Smooth muscle cell (in vitro differentiated cells): Measurements from ENCODE around the gene URB1. TPM values are rescaled to one million over a fixed set of nuclear protein-coding genes. Genes with fewer than 3 reads are reported as not detected.

Experiments used
- DNase-seq: peaks from one replicate; lab custom pipeline; 2025; ENCODE audit not compliant: unreplicated experiment; lab: John Stamatoyannopoulos, UW
- H2AFZ ChIP-seq: fragments of 200-600 bp; sonication (generic); 2 replicates; pipeline ENCODE4 v1.6.0; 2016; ENCODE audit warnings: antibody characterized with exemption, low read depth, mild to moderate bottlenecking
- H3F3A ChIP-seq: fragments of 200-600 bp; sonication (generic); 2 replicates; pipeline ENCODE4 v1.6.0; 2017; ENCODE audit warnings: antibody characterized with exemption, low read depth
- H3K27ac ChIP-seq: fragments of 200-600 bp; sonication (generic); 2 replicates; pipeline ENCODE4 v1.5.1; 2016; ENCODE audit warnings: low read depth, mild to moderate bottlenecking
- H3K27me3 ChIP-seq: fragments of 200-600 bp; sonication (generic); 2 replicates; pipeline ENCODE4 v1.6.1; 2016; ENCODE audit warnings: low read depth, mild to moderate bottlenecking
- H3K36me3 ChIP-seq: fragments of 200-600 bp; sonication (generic); 2 replicates; pipeline ENCODE4 v1.5.1; 2016; ENCODE audit warnings: low read depth
- H3K4me1 ChIP-seq: fragments of 200-600 bp; sonication (generic); 2 replicates; pipeline ENCODE4 v1.5.1; 2016; ENCODE audit warnings: low read depth
- H3K4me2 ChIP-seq: fragments of 200-600 bp; sonication (generic); 2 replicates; pipeline ENCODE4 v1.6.0; 2016; ENCODE audit warnings: mild to moderate bottlenecking
- H3K4me3 ChIP-seq: fragments of 200-600 bp; sonication (generic); 2 replicates; pipeline ENCODE4 v1.5.1; 2016; ENCODE audit warnings: mild to moderate bottlenecking
- H3K79me2 ChIP-seq: fragments of 200-600 bp; sonication (generic); 2 replicates; pipeline ENCODE4 v1.6.0; 2016; ENCODE audit warnings: low read depth, mild to moderate bottlenecking
- H3K9ac ChIP-seq: fragments of 200-600 bp; sonication (generic); 2 replicates; pipeline ENCODE4 v1.6.0; 2016; ENCODE audit warnings: low read depth
- H3K9me3 ChIP-seq: fragments of 200-600 bp; sonication (generic); replicated peaks from 2 replicates; pipeline ENCODE4 v1.5.1; 2016; ENCODE audit warnings: low read depth
- H4K20me1 ChIP-seq: fragments of 200-600 bp; sonication (generic); 2 replicates; pipeline ENCODE4 v1.6.0; 2016; ENCODE audit warnings: low read depth
- WGBS: methylation state at CpG from one replicate; pipeline ENCODE4 v1.1.7; 2016; ENCODE audit warnings: low lambda C conversion rate; 5-methylcytosine and 5-hydroxymethylcytosine counted together
- polyA plus RNA-seq: library from polyadenylated mRNA; unstranded; fragments of >200 nt; fragmentation: Nextera tagmentation; extraction: Ambion mirVana; gene quantifications from 2 replicates; pipeline ENCODE4 v1.2.1, GENCODE V29; 2016
- total RNA-seq: library from RNA; depleted of rRNA; stranded (reverse); fragments of >200 nt; gene quantifications from 2 replicates; pipeline ENCODE4 v1.2.3, GENCODE V29; 2014
- TF ChIP-seq, protein P1 (sequence below): fragments of 200-600 bp; sonication (generic); IDR thresholded peaks from 2 replicates; pipeline ENCODE4 v1.5.1; 2017; ENCODE audit warnings: borderline replicate concordance, mild to moderate bottlenecking, antibody characterized with exemption; ENCODE audit not compliant: insufficient read depth, poor library complexity, severe bottlenecking

URB1 gene
- total and polyA plus RNA-seq, 2 experiments from 2014 or later = 2.8 to 6.2 TPM

DNA sequence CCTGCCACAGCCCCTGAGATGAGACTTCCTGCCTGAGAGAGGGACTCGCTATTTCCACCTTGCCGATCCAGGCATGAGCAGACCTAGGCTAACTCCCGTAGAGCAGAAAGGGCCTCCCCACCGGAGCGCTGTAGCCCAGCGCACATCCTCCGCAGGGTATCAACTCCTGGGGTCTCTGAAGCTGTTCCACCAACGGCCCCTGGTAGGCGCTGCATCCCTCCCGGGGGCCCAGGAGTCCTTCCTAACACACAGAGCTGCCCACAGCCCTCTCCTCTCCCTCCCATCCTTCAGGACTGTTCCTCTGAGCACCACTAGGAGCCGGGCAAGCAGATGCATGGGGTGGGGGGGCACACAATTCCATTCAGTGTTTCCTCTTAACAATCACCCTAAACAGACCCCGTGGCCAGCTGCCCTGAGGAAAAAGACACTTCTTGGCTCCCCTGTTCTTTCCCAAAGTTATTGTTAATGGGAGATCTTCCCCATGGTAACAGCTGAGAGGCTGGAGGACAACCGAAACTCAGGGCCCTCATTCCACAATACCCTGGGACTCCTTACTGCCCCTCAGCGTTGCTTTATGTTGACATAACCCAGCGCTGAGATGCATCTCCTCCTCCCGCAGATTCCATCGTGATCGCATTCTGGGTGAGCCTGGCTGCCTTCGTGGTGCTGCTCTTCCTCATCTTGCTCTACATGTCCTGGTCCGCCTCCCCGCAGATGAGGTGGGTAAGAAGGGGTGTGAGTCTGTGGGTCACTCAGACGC lies 86.6 kb downstream of the URB1 start:
- H3K4me3 ChIP-seq = no peak overlapping the region
- no peaks in the 10 kb centered on the region for H3K9me3 ChIP-seq
- H4K20me1 ChIP-seq = no peaks in the 10 kb centered on the region
- no peaks in the 10 kb centered on the region for H3K4me1 ChIP-seq
- WGBS = 55% methylated on average over 22 of the region's 22 CpGs
- H3K27ac ChIP-seq = no peak overlapping the region
- DNase-seq = no peak
- H3K36me3 ChIP-seq = no peaks in the 10 kb centered on the region
- H3K79me2 ChIP-seq = no peaks in the 10 kb centered on the region
- no peak overlapping the region for H3K9ac ChIP-seq
- H3K4me2 ChIP-seq = no peak overlapping the region
- H3F3A ChIP-seq = no peaks in the 10 kb centered on the region
- TF ChIP-seq, protein P1, sequence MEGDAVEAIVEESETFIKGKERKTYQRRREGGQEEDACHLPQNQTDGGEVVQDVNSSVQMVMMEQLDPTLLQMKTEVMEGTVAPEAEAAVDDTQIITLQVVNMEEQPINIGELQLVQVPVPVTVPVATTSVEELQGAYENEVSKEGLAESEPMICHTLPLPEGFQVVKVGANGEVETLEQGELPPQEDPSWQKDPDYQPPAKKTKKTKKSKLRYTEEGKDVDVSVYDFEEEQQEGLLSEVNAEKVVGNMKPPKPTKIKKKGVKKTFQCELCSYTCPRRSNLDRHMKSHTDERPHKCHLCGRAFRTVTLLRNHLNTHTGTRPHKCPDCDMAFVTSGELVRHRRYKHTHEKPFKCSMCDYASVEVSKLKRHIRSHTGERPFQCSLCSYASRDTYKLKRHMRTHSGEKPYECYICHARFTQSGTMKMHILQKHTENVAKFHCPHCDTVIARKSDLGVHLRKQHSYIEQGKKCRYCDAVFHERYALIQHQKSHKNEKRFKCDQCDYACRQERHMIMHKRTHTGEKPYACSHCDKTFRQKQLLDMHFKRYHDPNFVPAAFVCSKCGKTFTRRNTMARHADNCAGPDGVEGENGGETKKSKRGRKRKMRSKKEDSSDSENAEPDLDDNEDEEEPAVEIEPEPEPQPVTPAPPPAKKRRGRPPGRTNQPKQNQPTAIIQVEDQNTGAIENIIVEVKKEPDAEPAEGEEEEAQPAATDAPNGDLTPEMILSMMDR = no peak
- H3K27me3 ChIP-seq = no peaks in the 10 kb centered on the region
- no peak overlapping the region for H2AFZ ChIP-seq

DNA sequence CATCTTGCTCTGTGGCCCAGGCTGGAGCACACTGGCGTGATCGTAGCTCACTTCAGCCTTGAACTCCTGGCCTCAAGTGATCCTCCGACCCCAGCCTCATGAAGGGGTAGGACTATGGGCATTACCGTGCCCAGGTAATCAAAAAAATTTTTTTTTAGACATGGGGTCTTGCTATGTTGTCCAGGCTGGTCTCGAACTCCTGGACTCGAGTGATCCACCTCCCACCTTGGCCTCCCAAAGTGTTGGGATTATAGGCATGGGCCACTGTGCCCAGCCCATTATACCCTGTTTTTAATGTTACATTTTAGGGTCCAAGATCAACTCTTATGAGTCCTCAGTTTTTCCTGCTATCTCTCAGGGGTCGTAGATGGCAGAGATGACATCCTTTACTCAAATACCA lies 87.8 kb downstream of the URB1 start:
- TF ChIP-seq, protein P1 = no peak
- Histone ChIP-seq H4K20me1 (no peaks in the 10 kb centered on the region), H3K4me1 (no peaks in the 10 kb centered on the region), H3K4me3 (no peak overlapping the region), H3K27me3 (no peaks in the 10 kb centered on the region), H3K4me2 (no peak overlapping the region), H3F3A (no peaks in the 10 kb centered on the region), H3K36me3 (no peaks in the 10 kb centered on the region), H3K79me2 (no peaks in the 10 kb centered on the region), H2AFZ (no peak overlapping the region), H3K9me3 (no peaks in the 10 kb centered on the region), H3K27ac (no peak overlapping the region), H3K9ac (no peak overlapping the region)
- no peak for DNase-seq
- WGBS = 99% methylated on average over 7 of the region's 7 CpGs

DNA sequence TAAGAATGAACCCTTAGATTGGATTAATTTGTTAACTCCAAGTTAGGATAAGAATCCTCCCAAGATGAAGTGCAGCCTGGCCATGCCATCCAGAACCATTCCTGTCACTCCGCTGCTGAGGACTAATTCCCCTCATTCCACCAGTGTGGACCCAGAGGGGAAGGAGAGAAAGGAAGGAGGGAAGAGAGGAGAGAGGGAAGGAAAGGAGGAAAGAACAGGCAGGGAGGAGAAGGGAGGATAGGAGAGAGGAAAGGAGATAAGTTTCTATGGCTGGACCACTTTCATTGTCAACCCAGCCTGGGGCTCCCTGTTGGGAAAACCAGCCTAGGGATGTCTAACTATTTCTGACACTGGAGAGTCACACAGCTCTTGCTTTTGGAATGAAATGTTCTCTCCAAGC lies 89.4 kb downstream of the URB1 start:
- WGBS = 97% methylated on average over 1 of the region's 1 CpG

More for the DNA sequence above, 89.4 kb downstream of the URB1 start:
- Histone ChIP-seq H4K20me1 (no peaks in the 10 kb centered on the region), H3K27me3 (no peaks in the 10 kb centered on the region), H3K9ac (no peak overlapping the region), H3K36me3 (no peaks in the 10 kb centered on the region), H3K27ac (no peak overlapping the region), H2AFZ (no peak overlapping the region), H3K4me3 (no peak overlapping the region), H3K79me2 (no peaks in the 10 kb centered on the region), H3K4me2 (no peak overlapping the region), H3K9me3 (no peaks in the 10 kb centered on the region), H3F3A (no peaks in the 10 kb centered on the region), H3K4me1 (no peaks in the 10 kb centered on the region)
- no peak for DNase-seq
- TF ChIP-seq, protein P1 = no peak
